PC-3 (cell line): ENCODE data around the gene RTN4. TPM values are rescaled to one million over a fixed set of nuclear protein-coding genes. Genes with fewer than 3 reads are reported as not detected.

Experiments
- ATAC-seq: fragments of 200-7000 bp; cut with Tn5 transposase; 2 replicates; pipeline ENCODE4 v1.9.1; 2020; ENCODE audit warnings: mild to moderate bottlenecking, moderate library complexity
- BruUV-seq: library from RNA; stranded (reverse); fragments of 400-500 nt; replicated peaks from 2 replicates; lab custom pipeline; 2021; lab: Mats Ljungman, UMichigan
- CTCF ChIA-PET: fragments of 300-600 bp; sonication (Branson Sonifier 250); formaldehyde crosslinking; loops from one replicate; lab custom pipeline; 2022; ENCODE audit warnings: antibody characterized with exemption; lab: Charles Lee
- POLR2A ChIA-PET: fragments of 300-600 bp; sonication (Branson Sonifier 250); formaldehyde crosslinking; loops from one replicate; lab custom pipeline; 2022; ENCODE audit warnings: antibody characterized with exemption; ENCODE audit not compliant: unreplicated experiment; lab: Charles Lee
- DNase-seq: peaks from one replicate; pipeline ENCODE4 v3.0.0-alpha.2; 2015
- H2AFZ ChIP-seq: fragments of 300-600 bp; sonication (generic); 2 replicates; pipeline ENCODE4 v1.6.0; 2016; ENCODE audit warnings: antibody characterized with exemption, low read length
- H3F3A ChIP-seq: fragments of 300-600 bp; sonication (generic); one replicate; pipeline ENCODE4 v1.6.0; 2017; ENCODE audit warnings: antibody characterized with exemption, low read length, control low read depth, mild to moderate bottlenecking; ENCODE audit not compliant: unreplicated experiment
- H3K27ac ChIP-seq: fragments of 300-600 bp; sonication (generic); 2 replicates; pipeline ENCODE4 v1.5.1; 2016; ENCODE audit warnings: mild to moderate bottlenecking, low read length
- H3K27me3 ChIP-seq: fragments of 300-600 bp; sonication (generic); 2 replicates; pipeline ENCODE4 v1.6.1; 2016; ENCODE audit warnings: low read length, mixed read lengths
- H3K36me3 ChIP-seq: fragments of 300-600 bp; sonication (generic); 2 replicates; pipeline ENCODE4 v1.6.1; 2016; ENCODE audit warnings: low read depth, mixed run types, low read length, mixed read lengths
- H3K4me1 ChIP-seq: fragments of 300-600 bp; sonication (generic); 2 replicates; pipeline ENCODE4 v1.5.1; 2016; ENCODE audit warnings: low read length; ENCODE audit not compliant: insufficient read depth
- H3K4me2 ChIP-seq: fragments of 300-600 bp; sonication (generic); 2 replicates; pipeline ENCODE4 v1.6.0; 2016; ENCODE audit warnings: low read length
- H3K4me3 ChIP-seq: fragments of 300-600 bp; sonication (generic); 2 replicates; pipeline ENCODE4 v1.5.1; 2016; ENCODE audit warnings: mild to moderate bottlenecking, low read length, mixed read lengths
- H3K79me2 ChIP-seq: fragments of 300-600 bp; sonication (generic); 2 replicates; pipeline ENCODE4 v1.6.1; 2017; ENCODE audit warnings: low read length, mixed read lengths
- H3K9ac ChIP-seq: fragments of 300-600 bp; sonication (generic); 2 replicates; pipeline ENCODE4 v1.6.0; 2016; ENCODE audit warnings: mild to moderate bottlenecking, low read length
- H3K9me2 ChIP-seq: fragments of 300-600 bp; sonication (generic); replicated peaks from 2 replicates; pipeline ENCODE4 v1.6.1; 2016; ENCODE audit warnings: mixed run types, low read length, mixed read lengths
- H3K9me3 ChIP-seq: fragments of 300-600 bp; sonication (generic); 2 replicates; pipeline ENCODE4 v1.6.1; 2016; ENCODE audit warnings: low read length, mixed read lengths
- H4K20me1 ChIP-seq: fragments of 300-600 bp; sonication (generic); 2 replicates; pipeline ENCODE4 v1.6.1; 2016; ENCODE audit warnings: low read length, mixed read lengths
- CTCF ChIP-seq: fragments of 300-600 bp; sonication (generic); conservative IDR thresholded peaks from 2 replicates; pipeline ENCODE4 v1.5.1; 2017; ENCODE audit warnings: antibody characterized with exemption, low read depth, mild to moderate bottlenecking, low read length
- EZH2 ChIP-seq: fragments of 300-600 bp; sonication (generic); IDR thresholded peaks from one replicate; pipeline ENCODE4 v1.6.1; 2017; ENCODE audit warnings: antibody characterized with exemption, mild to moderate bottlenecking, low read length; ENCODE audit not compliant: unreplicated experiment
- EZH2phosphoT487 ChIP-seq: fragments of 300-600 bp; sonication (generic); IDR thresholded peaks from 2 replicates; pipeline ENCODE4 v1.6.1; 2018; ENCODE audit warnings: mild to moderate bottlenecking, antibody characterized with exemption, low read length, borderline replicate concordance
- intact Hi-C: fragments of 100-400 bp; cut with micrococcal nuclease; formaldehyde crosslinking; loops from 2 replicates; pipeline ENCODE4 v1.9.0; 2023
- total RNA-seq: library from RNA; depleted of rRNA; stranded (reverse); fragments of >200 nt; gene quantifications from 2 replicates; pipeline ENCODE4 v1.2.3, GENCODE V29; 2014

RTN4 gene
- total RNA-seq, 1 experiment from 2014 or later, result 150 TPM

GRCh38 chr2:55057474-55057873 lies 7.2 kb upstream of the RTN4 start:
- Histone ChIP-seq H3F3A (no peaks in the 10 kb centered on the region), H3K27ac (no peak overlapping the region), H4K20me1 (no peaks in the 10 kb centered on the region), H2AFZ (no peak overlapping the region), H3K4me1 (no peaks in the 10 kb centered on the region), H3K9me3 (no peaks in the 10 kb centered on the region), H3K27me3 (no peaks in the 10 kb centered on the region), H3K4me2 (no peak overlapping the region), H3K9ac (no peak overlapping the region), H3K36me3 (no peaks in the 10 kb centered on the region), H3K79me2 (peaks cover 3% of the 10 kb centered on the region; the same call in 1 of the 2 replicates), H3K4me3 (no peak overlapping the region), H3K9me2 (no peaks in the 10 kb centered on the region)
- ChIA-PET CTCF (no interaction called here), POLR2A (no interaction called here)
- no peak for DNase-seq
- BruUV-seq, result no TSS peak
- ATAC-seq, result no peak
- TF ChIP-seq EZH2phosphoT487, result no peak
- no peak for TF ChIP-seq CTCF
- no peak for TF ChIP-seq EZH2
- intact Hi-C loops, result no loop called here

GRCh38 chr2:55056024-55056521 lies 5.8 kb upstream of the RTN4 start:
- Histone ChIP-seq H3F3A (peaks cover 6% of the 10 kb centered on the region), H3K36me3 (peaks cover 4% of the 10 kb centered on the region; the same call in 1 of the 2 replicates), H2AFZ (no peak overlapping the region), H3K79me2 (peaks cover 6% of the 10 kb centered on the region; the same call in 1 of the 2 replicates), H3K9me3 (0 out of 2 replicates have a peak, but pooled peaks cover 6% of the 10 kb centered on the region), H3K27ac (no peak overlapping the region), H4K20me1 (no peaks in the 10 kb centered on the region), H3K4me3 (no peak overlapping the region), H3K4me1 (peaks cover 7% of the 10 kb centered on the region), H3K9ac (no peak overlapping the region), H3K4me2 (no peak overlapping the region), H3K27me3 (no peaks in the 10 kb centered on the region), H3K9me2 (no peaks in the 10 kb centered on the region)
- ChIA-PET POLR2A (no interaction called here), CTCF (no interaction called here)
- intact Hi-C loops, result no loop called here
- TF ChIP-seq EZH2phosphoT487 (no peak), EZH2 (no peak), CTCF (no peak)
- DNase-seq (no peak), ATAC-seq (no peak)
- BruUV-seq, result no TSS peak

GRCh38 chr2:55054106-55054875 lies 4.0 kb upstream of the RTN4 start:
- CTCF ChIA-PET, result no interaction called here
- intact Hi-C loops, result no loop called here

More at GRCh38 chr2:55054106-55054875, 4.0 kb upstream of the RTN4 start:
- peaks cover 15% of the 10 kb centered on the region for H3K79me2 ChIP-seq
- no TSS peak for BruUV-seq
- no peak overlapping the region for H3K9ac ChIP-seq
- no peaks in the 10 kb centered on the region for H3K27me3 ChIP-seq
- TF ChIP-seq EZH2phosphoT487, result no peak
- no peak for TF ChIP-seq EZH2
- no peak for TF ChIP-seq CTCF
- POLR2A ChIA-PET, result no interaction called here
- H3K27ac ChIP-seq, result no peak overlapping the region
- H3K4me2 ChIP-seq, result no peak overlapping the region
- H3K9me2 ChIP-seq, result no peaks in the 10 kb centered on the region
- H3K9me3 ChIP-seq, result 0 out of 2 replicates have a peak, but pooled peaks cover 6% of the 10 kb centered on the region
- H4K20me1 ChIP-seq, result no peaks in the 10 kb centered on the region
- peaks cover 4% of the 10 kb centered on the region; the same call in 1 of the 2 replicates for H3K36me3 ChIP-seq
- H3K4me1 ChIP-seq, result peaks cover 7% of the 10 kb centered on the region
- peaks cover 10% of the 10 kb centered on the region for H3F3A ChIP-seq
- no peak overlapping the region for H3K4me3 ChIP-seq
- no peak for DNase-seq
- ATAC-seq, result no peak
- H2AFZ ChIP-seq, result no peak overlapping the region
